Ascending aorta (tissue), 2 donors: ENCODE measurements around the gene F2RL1. TPM values are rescaled to one million over a fixed set of nuclear protein-coding genes. Genes with fewer than 3 reads are reported as not detected.
"Not testable (repeated sequence)": the region's sequence is repeated elsewhere in the genome, so short reads cannot be mapped to it uniquely, and the experiment has no call there.

ENCODE experiments used
- DNase-seq, 2 donors: peaks; one replicate each; pipeline ENCODE4 v3.0.0-alpha.2; 2019; ENCODE audit warnings: low spot score in 2 of 2
- H3K27ac ChIP-seq, 2 donors: fragments of 200-600 bp; sonication (generic); one replicate each; pipeline ENCODE4 v1.5.1; 2016 to 2017; ENCODE audit warnings: mild to moderate bottlenecking in 1 of 2
- H3K27me3 ChIP-seq: fragments of 200-600 bp; sonication (generic); one replicate; pipeline ENCODE4 v1.5.1; 2017
- H3K36me3 ChIP-seq, 2 donors: fragments of 200-600 bp; sonication (generic); one replicate each; pipeline ENCODE4 v1.5.1; 2016
- H3K4me1 ChIP-seq, 2 donors: fragments of 200-600 bp; sonication (generic); one replicate each; pipeline ENCODE4 v1.5.1; 2016 to 2017; ENCODE audit warnings: mild to moderate bottlenecking in 1 of 2
- H3K4me3 ChIP-seq, 2 donors: fragments of 200-600 bp; sonication (generic); one replicate each; pipeline ENCODE4 v1.5.1; 2016 to 2017; ENCODE audit warnings: mild to moderate bottlenecking in 1 of 2
- H3K9me3 ChIP-seq, 2 donors: fragments of 200-600 bp; sonication (generic); one replicate each; pipeline ENCODE4 v1.5.1; 2016
- intact Hi-C: fragments of 100-400 bp; cut with DNase I; formaldehyde crosslinking; loops from one replicate; pipeline ENCODE4 v1.15.1; 2023
- total RNA-seq: library from RNA; depleted of rRNA; stranded (reverse); fragments of >200 nt; gene quantifications from one replicate; pipeline ENCODE4 v1.1.0, GENCODE V29; 2016
- TF ChIP-seq, protein P1 (sequence below), 3 experiments: fragments of 200-600 bp in 2 of 3; fragments of 450-650 bp in 1 of 3; sonication (generic) in 2 of 3; IDR thresholded peaks; one replicate each; pipeline ENCODE4 v1.5.1; 2016 to 2019; ENCODE audit warnings: antibody characterized with exemption in 3 of 3, mild to moderate bottlenecking in 1 of 3, moderate library complexity in 1 of 3

F2RL1 gene, protein sequence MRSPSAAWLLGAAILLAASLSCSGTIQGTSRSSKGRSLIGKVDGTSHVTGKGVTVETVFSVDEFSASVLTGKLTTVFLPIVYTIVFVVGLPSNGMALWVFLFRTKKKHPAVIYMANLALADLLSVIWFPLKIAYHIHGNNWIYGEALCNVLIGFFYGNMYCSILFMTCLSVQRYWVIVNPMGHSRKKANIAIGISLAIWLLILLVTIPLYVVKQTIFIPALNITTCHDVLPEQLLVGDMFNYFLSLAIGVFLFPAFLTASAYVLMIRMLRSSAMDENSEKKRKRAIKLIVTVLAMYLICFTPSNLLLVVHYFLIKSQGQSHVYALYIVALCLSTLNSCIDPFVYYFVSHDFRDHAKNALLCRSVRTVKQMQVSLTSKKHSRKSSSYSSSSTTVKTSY
- total RNA-seq, result 0.53 TPM

GRCh38 chr5:76818844-76819831 lies at the start of gene F2RL1:
Gene F2RL1, plus strand, starts transcription at chr5:76819030. Its CDS starts 153 bp downstream, at chr5:76819183.
- peak in 1 of 2 donors; percentile 65 for DNase-seq
- H3K9me3 ChIP-seq, result no peaks in the 10 kb centered on the region
- no peak within 1 kb of the TSS for H3K27ac ChIP-seq
- H3K36me3 ChIP-seq, result no peaks in the 10 kb centered on the region
- no peaks in the 10 kb centered on the region for H3K27me3 ChIP-seq
- peaks cover 0 to 6% of the 10 kb centered on the region in 2 donors for H3K4me1 ChIP-seq
- TF ChIP-seq, protein P1, sequence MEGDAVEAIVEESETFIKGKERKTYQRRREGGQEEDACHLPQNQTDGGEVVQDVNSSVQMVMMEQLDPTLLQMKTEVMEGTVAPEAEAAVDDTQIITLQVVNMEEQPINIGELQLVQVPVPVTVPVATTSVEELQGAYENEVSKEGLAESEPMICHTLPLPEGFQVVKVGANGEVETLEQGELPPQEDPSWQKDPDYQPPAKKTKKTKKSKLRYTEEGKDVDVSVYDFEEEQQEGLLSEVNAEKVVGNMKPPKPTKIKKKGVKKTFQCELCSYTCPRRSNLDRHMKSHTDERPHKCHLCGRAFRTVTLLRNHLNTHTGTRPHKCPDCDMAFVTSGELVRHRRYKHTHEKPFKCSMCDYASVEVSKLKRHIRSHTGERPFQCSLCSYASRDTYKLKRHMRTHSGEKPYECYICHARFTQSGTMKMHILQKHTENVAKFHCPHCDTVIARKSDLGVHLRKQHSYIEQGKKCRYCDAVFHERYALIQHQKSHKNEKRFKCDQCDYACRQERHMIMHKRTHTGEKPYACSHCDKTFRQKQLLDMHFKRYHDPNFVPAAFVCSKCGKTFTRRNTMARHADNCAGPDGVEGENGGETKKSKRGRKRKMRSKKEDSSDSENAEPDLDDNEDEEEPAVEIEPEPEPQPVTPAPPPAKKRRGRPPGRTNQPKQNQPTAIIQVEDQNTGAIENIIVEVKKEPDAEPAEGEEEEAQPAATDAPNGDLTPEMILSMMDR (IDR thresholded peaks at IDR 0.05), result no peak
- intact Hi-C loops, result no loop called here
- peak within 1 kb of the TSS; percentile 46 to 71 for H3K4me3 ChIP-seq

GRCh38 chr5:76771041-76771440 lies 47.8 kb upstream of the F2RL1 start:
- H3K36me3 ChIP-seq, DNase-seq, H3K27ac ChIP-seq, intact Hi-C loops, H3K9me3 ChIP-seq, H3K27me3 ChIP-seq, H3K4me3 ChIP-seq, H3K4me1 ChIP-seq: not testable (repeated sequence)

GRCh38 chr5:76771705-76772405 lies 47.0 kb upstream of the F2RL1 start:
- Histone ChIP-seq H3K4me1 (no peaks in the 10 kb centered on the region), H3K27ac (no peak overlapping the region), H3K36me3 (no peaks in the 10 kb centered on the region), H3K27me3 (no peaks in the 10 kb centered on the region), H3K4me3 (no peak overlapping the region), H3K9me3 (no peaks in the 10 kb centered on the region)
- no peak for DNase-seq
- TF ChIP-seq, protein P1 (IDR thresholded peaks at IDR 0.05), result no peak
- intact Hi-C loops, result no loop called here

DNA sequence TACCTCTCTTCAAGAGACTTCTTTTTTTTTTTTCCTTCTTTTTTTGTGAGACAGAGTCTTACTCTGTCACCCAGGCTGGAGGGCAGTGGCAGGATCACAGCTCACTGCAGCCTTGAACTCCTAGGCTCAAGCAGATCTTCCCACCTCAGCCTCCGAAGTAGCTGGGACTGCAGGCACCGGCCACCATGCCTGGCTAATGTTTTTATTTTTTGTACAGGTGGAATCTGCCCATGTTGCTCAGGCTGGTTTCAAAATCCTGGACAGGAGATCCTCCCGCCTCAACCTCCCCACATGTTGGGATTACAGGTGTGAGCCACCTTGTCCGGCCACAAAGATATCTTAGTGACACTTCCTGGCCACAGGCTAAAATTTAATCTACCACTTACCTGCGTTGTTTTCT lies 42.9 kb upstream of the F2RL1 start:
- Histone ChIP-seq H3K4me1 (no peaks in the 10 kb centered on the region), H3K27ac (no peak overlapping the region), H3K36me3 (no peaks in the 10 kb centered on the region), H3K4me3 (no peak overlapping the region), H3K27me3 (no peaks in the 10 kb centered on the region), H3K9me3 (no peaks in the 10 kb centered on the region)
- TF ChIP-seq, protein P1 (IDR thresholded peaks at IDR 0.05), result no peak
- intact Hi-C loops, result loop anchor here (2.0 kb wide), 1 partner anchor 173 kb away; no protein-coding TSS in a partner anchor
- no peak for DNase-seq

GRCh38 chr5:76776391-76776790 lies 42.4 kb upstream of the F2RL1 start:
- no peaks in the 10 kb centered on the region for H3K9me3 ChIP-seq
- no peak for DNase-seq
- TF ChIP-seq, protein P1 (IDR thresholded peaks at IDR 0.05), result no peak
- H3K27ac ChIP-seq, result no peak overlapping the region
- no peaks in the 10 kb centered on the region for H3K36me3 ChIP-seq
- H3K27me3 ChIP-seq, result no peaks in the 10 kb centered on the region
- intact Hi-C loops, result no loop called here
- H3K4me1 ChIP-seq, result no peaks in the 10 kb centered on the region
- no peak overlapping the region for H3K4me3 ChIP-seq

- not testable (repeated sequence) for DNase-seq, H3K27ac ChIP-seq, H3K36me3 ChIP-seq, H3K4me1 ChIP-seq, H3K27me3 ChIP-seq, H3K4me3 ChIP-seq, H3K9me3 ChIP-seq
- intact Hi-C loops, result loop anchor here (10.0 kb wide), 1 partner anchor 244 kb away; no protein-coding TSS in a partner anchor
Measured at GRCh38 chr5:76780616-76781015, 38.2 kb upstream of the F2RL1 start.
